ENCODE results near the gene FBXO42. TPM values are rescaled to one million over a fixed set of nuclear protein-coding genes. Genes with fewer than 3 reads are reported as not detected.
"Not testable (repeated sequence)": the region's sequence is repeated elsewhere in the genome, so short reads cannot be mapped to it uniquely, and the experiment has no call there.

FBXO42 gene
- total RNA-seq, 1 donor: 16.3 TPM

GRCh38 chr1:16248603-16249516, 103.4 kb downstream of the FBXO42 start:
- Histone ChIP-seq H4K20me1 (ENCODE audit: insufficient read depth, low read length) (peaks cover 25% of the 10 kb centered on the region), H3K36me3 (ENCODE audit: insufficient read depth, low read length) (peaks cover 19% of the 10 kb centered on the region), H3K27ac (ENCODE audit: low read depth, low read length) (peak overlapping the region; percentile 17), H3K4me1 (ENCODE audit: insufficient read depth, low read length) (peaks cover 28% of the 10 kb centered on the region), H3K4me2 (ENCODE audit: insufficient read depth, low read length) (peak overlapping the region; percentile 42), H2AFZ (ENCODE audit: low read length) (no peak overlapping the region), H3K79me2 (ENCODE audit: insufficient read depth, low read length) (no peaks in the 10 kb centered on the region), H3K9me3 (ENCODE audit: low read depth, low read length) (no peaks in the 10 kb centered on the region), H3K4me3 (ENCODE audit: insufficient read depth, low read length) (no peak overlapping the region), H3K27me3 (ENCODE audit: insufficient read depth, low read length) (no peaks in the 10 kb centered on the region)
- peak; percentile 85 for DNase-seq (ENCODE audit: insufficient read length, low spot score, missing footprints)
- TF ChIP-seq, protein P1, sequence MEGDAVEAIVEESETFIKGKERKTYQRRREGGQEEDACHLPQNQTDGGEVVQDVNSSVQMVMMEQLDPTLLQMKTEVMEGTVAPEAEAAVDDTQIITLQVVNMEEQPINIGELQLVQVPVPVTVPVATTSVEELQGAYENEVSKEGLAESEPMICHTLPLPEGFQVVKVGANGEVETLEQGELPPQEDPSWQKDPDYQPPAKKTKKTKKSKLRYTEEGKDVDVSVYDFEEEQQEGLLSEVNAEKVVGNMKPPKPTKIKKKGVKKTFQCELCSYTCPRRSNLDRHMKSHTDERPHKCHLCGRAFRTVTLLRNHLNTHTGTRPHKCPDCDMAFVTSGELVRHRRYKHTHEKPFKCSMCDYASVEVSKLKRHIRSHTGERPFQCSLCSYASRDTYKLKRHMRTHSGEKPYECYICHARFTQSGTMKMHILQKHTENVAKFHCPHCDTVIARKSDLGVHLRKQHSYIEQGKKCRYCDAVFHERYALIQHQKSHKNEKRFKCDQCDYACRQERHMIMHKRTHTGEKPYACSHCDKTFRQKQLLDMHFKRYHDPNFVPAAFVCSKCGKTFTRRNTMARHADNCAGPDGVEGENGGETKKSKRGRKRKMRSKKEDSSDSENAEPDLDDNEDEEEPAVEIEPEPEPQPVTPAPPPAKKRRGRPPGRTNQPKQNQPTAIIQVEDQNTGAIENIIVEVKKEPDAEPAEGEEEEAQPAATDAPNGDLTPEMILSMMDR (IDR thresholded peaks at IDR 0.05; ENCODE audit: extremely low read depth, low read depth, low read length): no peak

DNA sequence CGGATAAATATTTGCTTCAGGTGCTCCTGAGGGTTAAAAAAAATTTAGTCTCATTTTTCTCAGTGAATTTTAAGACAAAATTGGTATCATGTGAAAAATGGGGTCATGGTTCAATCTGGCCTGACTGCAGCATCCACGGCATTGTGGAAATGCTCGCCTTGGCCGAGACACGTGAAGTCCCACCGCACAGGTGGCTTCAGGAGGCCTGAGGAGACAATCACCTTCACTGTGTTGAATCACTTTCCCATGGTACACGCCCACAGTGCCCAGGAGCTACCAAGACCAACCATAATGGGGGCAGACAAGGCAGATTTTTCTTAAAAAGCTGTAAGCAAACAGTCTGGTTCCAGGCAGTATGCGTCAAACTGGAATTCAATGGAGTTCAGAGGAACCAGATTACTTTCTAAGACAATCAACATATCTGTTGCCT, 104.3 kb downstream of the FBXO42 start:
- H3K4me1 ChIP-seq (ENCODE audit: insufficient read depth, low read length): peaks cover 28% of the 10 kb centered on the region
- H2AFZ ChIP-seq (ENCODE audit: low read length): no peak overlapping the region
- TF ChIP-seq, protein P1 (IDR thresholded peaks at IDR 0.05; ENCODE audit: extremely low read depth, low read depth, low read length): no peak
- no peaks in the 10 kb centered on the region for H3K9me3 ChIP-seq (ENCODE audit: low read depth, low read length)
- no peak overlapping the region for H3K4me2 ChIP-seq (ENCODE audit: insufficient read depth, low read length)
- H3K27me3 ChIP-seq (ENCODE audit: insufficient read depth, low read length): no peaks in the 10 kb centered on the region
- H3K79me2 ChIP-seq (ENCODE audit: insufficient read depth, low read length): no peaks in the 10 kb centered on the region
- no peak overlapping the region for H3K27ac ChIP-seq (ENCODE audit: low read depth, low read length)
- H3K4me3 ChIP-seq (ENCODE audit: insufficient read depth, low read length): no peak overlapping the region
- peaks cover 16% of the 10 kb centered on the region for H3K36me3 ChIP-seq (ENCODE audit: insufficient read depth, low read length)
- no peak for DNase-seq (ENCODE audit: insufficient read length, low spot score, missing footprints)
- peaks cover 25% of the 10 kb centered on the region for H4K20me1 ChIP-seq (ENCODE audit: insufficient read depth, low read length)

DNA sequence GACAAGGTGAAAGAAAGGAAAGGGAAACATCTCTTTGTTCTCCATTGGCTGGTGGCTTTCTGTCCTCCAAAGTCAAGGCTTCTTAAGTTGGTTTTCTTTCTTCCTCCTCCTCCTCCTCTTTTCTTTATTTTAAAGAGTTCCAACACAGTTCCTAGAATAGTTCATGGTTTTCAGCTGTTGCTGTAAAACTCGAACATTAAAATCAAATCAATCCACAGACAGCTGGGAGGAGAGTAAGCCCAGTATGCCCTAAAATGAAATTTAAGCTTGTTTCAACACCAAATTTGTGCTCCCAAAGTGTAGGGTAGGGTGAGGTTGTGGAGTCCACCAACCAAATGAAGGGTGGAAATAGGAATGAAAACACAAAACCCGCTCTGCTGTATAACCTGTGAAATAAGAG, 104.8 kb downstream of the FBXO42 start:
- peaks cover 25% of the 10 kb centered on the region for H4K20me1 ChIP-seq (ENCODE audit: insufficient read depth, low read length)
- H3K4me1 ChIP-seq (ENCODE audit: insufficient read depth, low read length): peaks cover 28% of the 10 kb centered on the region
- H2AFZ ChIP-seq (ENCODE audit: low read length): no peak overlapping the region
- no peak overlapping the region for H3K4me2 ChIP-seq (ENCODE audit: insufficient read depth, low read length)
- H3K79me2 ChIP-seq (ENCODE audit: insufficient read depth, low read length): no peaks in the 10 kb centered on the region
- TF ChIP-seq, protein P1 (IDR thresholded peaks at IDR 0.05; ENCODE audit: extremely low read depth, low read depth, low read length): no peak
- no peak overlapping the region for H3K4me3 ChIP-seq (ENCODE audit: insufficient read depth, low read length)
- H3K27me3 ChIP-seq (ENCODE audit: insufficient read depth, low read length): no peaks in the 10 kb centered on the region
- no peak for DNase-seq (ENCODE audit: insufficient read length, low spot score, missing footprints)
- no peaks in the 10 kb centered on the region for H3K9me3 ChIP-seq (ENCODE audit: low read depth, low read length)
- peaks cover 13% of the 10 kb centered on the region for H3K36me3 ChIP-seq (ENCODE audit: insufficient read depth, low read length)
- no peak overlapping the region for H3K27ac ChIP-seq (ENCODE audit: low read depth, low read length)

DNA sequence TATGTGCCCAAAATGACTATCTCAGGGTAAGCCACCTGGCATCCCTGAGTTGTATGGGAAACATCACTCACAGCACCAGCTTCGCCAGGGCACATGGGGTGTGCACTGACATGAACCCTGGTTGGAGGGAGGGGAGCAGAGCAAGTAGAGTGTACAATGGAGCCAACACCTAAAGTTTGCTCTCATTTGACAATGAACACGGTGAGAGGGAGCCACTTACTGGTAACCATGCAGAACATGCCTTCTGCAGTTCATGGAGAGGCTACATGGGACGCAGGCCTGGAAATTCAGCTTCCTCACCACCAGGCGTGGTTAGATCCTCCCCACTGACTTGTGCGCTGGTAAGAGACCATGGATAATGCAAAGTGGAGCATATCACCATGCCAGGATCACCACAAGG, 105.3 kb downstream of the FBXO42 start:
- Histone ChIP-seq H3K36me3 (ENCODE audit: insufficient read depth, low read length) (peaks cover 13% of the 10 kb centered on the region), H3K4me3 (ENCODE audit: insufficient read depth, low read length) (no peak overlapping the region), H3K4me2 (ENCODE audit: insufficient read depth, low read length) (no peak overlapping the region), H3K79me2 (ENCODE audit: insufficient read depth, low read length) (no peaks in the 10 kb centered on the region), H2AFZ (ENCODE audit: low read length) (no peak overlapping the region), H3K4me1 (ENCODE audit: insufficient read depth, low read length) (peaks cover 28% of the 10 kb centered on the region), H4K20me1 (ENCODE audit: insufficient read depth, low read length) (peaks cover 25% of the 10 kb centered on the region), H3K27me3 (ENCODE audit: insufficient read depth, low read length) (no peaks in the 10 kb centered on the region), H3K27ac (ENCODE audit: low read depth, low read length) (no peak overlapping the region), H3K9me3 (ENCODE audit: low read depth, low read length) (no peaks in the 10 kb centered on the region)
- no peak for DNase-seq (ENCODE audit: insufficient read length, low spot score, missing footprints)
- TF ChIP-seq, protein P1 (IDR thresholded peaks at IDR 0.05; ENCODE audit: extremely low read depth, low read depth, low read length): no peak

DNA sequence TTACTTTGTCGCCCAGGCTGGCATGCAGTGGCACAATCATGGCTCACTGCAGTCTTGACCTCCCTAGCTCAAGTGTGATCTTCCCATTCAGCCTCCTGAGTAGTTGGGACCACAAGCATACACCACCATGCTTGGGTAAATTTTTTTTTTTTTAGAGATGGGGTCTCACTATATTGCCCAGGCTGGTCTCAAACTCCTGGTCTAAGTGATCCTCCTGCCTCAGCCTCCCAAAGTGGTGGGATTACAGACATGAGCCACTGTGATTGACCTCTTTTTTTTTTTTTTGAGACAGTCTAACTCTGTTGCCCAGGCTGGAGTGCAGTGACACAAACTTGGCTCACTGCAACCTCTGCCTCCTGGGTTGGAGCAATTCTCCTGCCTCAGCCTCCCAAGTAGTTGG, 106.0 kb downstream of the FBXO42 start:
- not testable (repeated sequence) for H3K27ac ChIP-seq (ENCODE audit: low read depth, low read length); H3K4me2 ChIP-seq (ENCODE audit: insufficient read depth, low read length); H3K79me2 ChIP-seq (ENCODE audit: insufficient read depth, low read length); H3K4me3 ChIP-seq (ENCODE audit: insufficient read depth, low read length); H2AFZ ChIP-seq (ENCODE audit: low read length); H3K27me3 ChIP-seq (ENCODE audit: insufficient read depth, low read length); H3K9me3 ChIP-seq (ENCODE audit: low read depth, low read length); H3K36me3 ChIP-seq (ENCODE audit: insufficient read depth, low read length); DNase-seq (ENCODE audit: insufficient read length, low spot score, missing footprints)
- peaks cover 25% of the 10 kb centered on the region for H4K20me1 ChIP-seq (ENCODE audit: insufficient read depth, low read length)
- H3K4me1 ChIP-seq (ENCODE audit: insufficient read depth, low read length): peaks cover 28% of the 10 kb centered on the region
